Left hindlimb (tissue), 1 donor: Measurements from ENCODE around the gene SRD5A1.
"Not testable (repeated sequence)": the region's sequence is repeated elsewhere in the genome, so short reads cannot be mapped to it uniquely, and the experiment has no call there.

Experiments used
- DNase-seq: peaks from one replicate; pipeline ENCODE4 v3.0.0-alpha.2; 2018

Gene SRD5A1

GRCh38 chr5:6606884-6607558, 26.2 kb upstream of the SRD5A1 start:
- DNase-seq: no peak

- no peak for DNase-seq
Measured at GRCh38 chr5:6607559-6607936, 25.7 kb upstream of the SRD5A1 start.

- DNase-seq: no peak
Measured at GRCh38 chr5:6608016-6608415, 25.2 kb upstream of the SRD5A1 start.

- no peak for DNase-seq
Measured at GRCh38 chr5:6611334-6612256, 21.6 kb upstream of the SRD5A1 start.

- DNase-seq: no peak
Measured at GRCh38 chr5:6615034-6615815, 18.0 kb upstream of the SRD5A1 start.

- no peak for DNase-seq
Measured at GRCh38 chr5:6616632-6617031, 16.6 kb upstream of the SRD5A1 start.

GRCh38 chr5:6623228-6623627, 10.0 kb upstream of the SRD5A1 start:
- DNase-seq: no peak

- no peak for DNase-seq
Measured at GRCh38 chr5:6623941-6624340, 9.3 kb upstream of the SRD5A1 start.

GRCh38 chr5:6626508-6626907, 6.7 kb upstream of the SRD5A1 start:
- DNase-seq: no peak

- DNase-seq: no peak
Measured at GRCh38 chr5:6631441-6631840, 1.8 kb upstream of the SRD5A1 start.

GRCh38 chr5:6632324-6632887, 834 bp upstream of the SRD5A1 start:
- DNase-seq: no peak

GRCh38 chr5:6633469-6634245, 417 bp downstream of the SRD5A1 start:
- DNase-seq: peak; percentile 44

GRCh38 chr5:6634306-6634705, 1.1 kb downstream of the SRD5A1 start:
- no peak for DNase-seq

- no peak for DNase-seq
Measured at GRCh38 chr5:6634788-6635430, 1.7 kb downstream of the SRD5A1 start.

GRCh38 chr5:6636293-6636692, 3.1 kb downstream of the SRD5A1 start:
- DNase-seq: no peak

- no peak for DNase-seq
Measured at GRCh38 chr5:6637022-6637421, 3.8 kb downstream of the SRD5A1 start.

- DNase-seq: no peak
Measured at GRCh38 chr5:6637590-6637989, 4.3 kb downstream of the SRD5A1 start.

GRCh38 chr5:6638236-6638635, 5.0 kb downstream of the SRD5A1 start:
- no peak for DNase-seq

- no peak for DNase-seq
Measured at GRCh38 chr5:6642655-6643054, 9.4 kb downstream of the SRD5A1 start.

GRCh38 chr5:6644794-6645241, 11.6 kb downstream of the SRD5A1 start:
- DNase-seq: no peak

- DNase-seq: not testable (repeated sequence)
Measured at GRCh38 chr5:6645571-6646362, 12.5 kb downstream of the SRD5A1 start.
